ELF-1 (cell line): ENCODE measurements around the gene CNST.

Experiments used
- DNase-seq: peaks from one replicate; pipeline ENCODE4 v3.0.0-alpha.2; 2016; ENCODE audit warnings: low read depth, low spot score

The CNST gene

GRCh38 chr1:246674049-246674448, 107.8 kb downstream of the CNST start:
- no peak for DNase-seq

GRCh38 chr1:246677842-246678241, 111.6 kb downstream of the CNST start:
- DNase-seq, result no peak

- DNase-seq, result no peak
These were observed 112.8 kb downstream of the CNST start for GRCh38 chr1:246678816-246679793.

GRCh38 chr1:246679794-246680177, 113.5 kb downstream of the CNST start:
- no peak for DNase-seq

- no peak for DNase-seq
These were observed 113.9 kb downstream of the CNST start for GRCh38 chr1:246680190-246680589.

GRCh38 chr1:246680696-246681130, 114.5 kb downstream of the CNST start:
- no peak for DNase-seq

GRCh38 chr1:246681900-246682895, 115.9 kb downstream of the CNST start:
- DNase-seq, result peak; percentile 47

GRCh38 chr1:246683521-246683920, 117.3 kb downstream of the CNST start:
- peak; percentile 86 for DNase-seq

- DNase-seq, result peak; percentile 43
These were observed 120.7 kb downstream of the CNST start for GRCh38 chr1:246687002-246687401.

- DNase-seq, result peak; percentile 71
These were observed 123.3 kb downstream of the CNST start for GRCh38 chr1:246689409-246690008.

- no peak for DNase-seq
These were observed 123.8 kb downstream of the CNST start for GRCh38 chr1:246690100-246690499.

GRCh38 chr1:246691622-246692495, 125.6 kb downstream of the CNST start:
- DNase-seq, result no peak

- peak; percentile 25 for DNase-seq
These were observed 128.1 kb downstream of the CNST start for GRCh38 chr1:246694213-246694895.

GRCh38 chr1:246695136-246695535, 128.9 kb downstream of the CNST start:
- DNase-seq, result no peak

- no peak for DNase-seq
These were observed 129.4 kb downstream of the CNST start for GRCh38 chr1:246695666-246696065.

GRCh38 chr1:246698466-246699094, 132.3 kb downstream of the CNST start:
- DNase-seq, result no peak

- peak; percentile 87 for DNase-seq
These were observed 133.0 kb downstream of the CNST start for GRCh38 chr1:246699095-246699735.

- no peak for DNase-seq
These were observed 137.3 kb downstream of the CNST start for GRCh38 chr1:246703581-246703980.

GRCh38 chr1:246705368-246705767, 139.1 kb downstream of the CNST start:
- DNase-seq, result no peak
